GM21447 (cell line): ENCODE measurements around the gene DUSP9.
"Not testable (repeated sequence)": the region's sequence is repeated elsewhere in the genome, so short reads cannot be mapped to it uniquely, and the experiment has no call there.

ENCODE experiments used
- ATAC-seq: cut with Tn5 transposase; IDR thresholded peaks from one replicate; pipeline ENCODE4 v1.9.1; 2021; ENCODE audit not compliant: unreplicated experiment

The DUSP9 gene

GRCh38 chrX:153689654-153690465, 42.9 kb downstream of the DUSP9 start:
- ATAC-seq, result no peak

- ATAC-seq, result no peak
These were observed 43.5 kb downstream of the DUSP9 start for GRCh38 chrX:153690466-153690865.

GRCh38 chrX:153691032-153691827, 44.2 kb downstream of the DUSP9 start:
- ATAC-seq, result not testable (repeated sequence)

- no peak for ATAC-seq
These were observed 45.0 kb downstream of the DUSP9 start for GRCh38 chrX:153692003-153692402.

- ATAC-seq, result no peak
These were observed 45.7 kb downstream of the DUSP9 start for GRCh38 chrX:153692611-153693156.

- no peak for ATAC-seq
These were observed 46.4 kb downstream of the DUSP9 start for GRCh38 chrX:153693216-153694086.

- not testable (repeated sequence) for ATAC-seq
These were observed 47.3 kb downstream of the DUSP9 start for GRCh38 chrX:153694256-153694655.

- ATAC-seq, result no peak
These were observed 47.8 kb downstream of the DUSP9 start for GRCh38 chrX:153694687-153695270.

GRCh38 chrX:153696100-153696499, 49.1 kb downstream of the DUSP9 start:
- ATAC-seq, result no peak

GRCh38 chrX:153696538-153696937, 49.5 kb downstream of the DUSP9 start:
- not testable (repeated sequence) for ATAC-seq

- not testable (repeated sequence) for ATAC-seq
These were observed 50.2 kb downstream of the DUSP9 start for GRCh38 chrX:153696986-153697722.

GRCh38 chrX:153697924-153698865, 51.2 kb downstream of the DUSP9 start:
- no peak for ATAC-seq

- not testable (repeated sequence) for ATAC-seq
These were observed 52.3 kb downstream of the DUSP9 start for GRCh38 chrX:153699210-153699783.

- ATAC-seq, result not testable (repeated sequence)
These were observed 52.9 kb downstream of the DUSP9 start for GRCh38 chrX:153699784-153700371.

- ATAC-seq, result no peak
These were observed 53.5 kb downstream of the DUSP9 start for GRCh38 chrX:153700376-153700945.
